Fibroblast of skin of scalp (primary cell): ENCODE data around the gene FLT4.

Source experiments
- DNase-seq: peaks from one replicate; pipeline ENCODE4 v3.0.0-alpha.2; 2013

Gene FLT4

GRCh38 chr5:180605554-180606214 lies 43.7 kb downstream of the FLT4 start:
- DNase-seq = peak; percentile 49

- no peak for DNase-seq
Observed at GRCh38 chr5:180604271-180604670, 45.1 kb downstream of the FLT4 start.

GRCh38 chr5:180603076-180603594 lies 46.3 kb downstream of the FLT4 start:
- DNase-seq = no peak

- no peak for DNase-seq
Observed at GRCh38 chr5:180602481-180603075, 46.8 kb downstream of the FLT4 start.

GRCh38 chr5:180601591-180602480 lies 47.6 kb downstream of the FLT4 start:
- no peak for DNase-seq

GRCh38 chr5:180600554-180601041 lies 48.8 kb downstream of the FLT4 start:
- no peak for DNase-seq

- no peak for DNase-seq
Observed at GRCh38 chr5:180599981-180600553, 49.3 kb downstream of the FLT4 start.

GRCh38 chr5:180599590-180599914 lies 49.8 kb downstream of the FLT4 start:
- DNase-seq = no peak

GRCh38 chr5:180598797-180599589 lies 50.4 kb downstream of the FLT4 start:
- DNase-seq = no peak

- no peak for DNase-seq
Observed at GRCh38 chr5:180598316-180598701, 51.1 kb downstream of the FLT4 start.

- no peak for DNase-seq
Observed at GRCh38 chr5:180596668-180597231, 52.6 kb downstream of the FLT4 start.

GRCh38 chr5:180596115-180596667 lies 53.2 kb downstream of the FLT4 start:
- DNase-seq = no peak

GRCh38 chr5:180595381-180596114 lies 53.9 kb downstream of the FLT4 start:
- no peak for DNase-seq

GRCh38 chr5:180595046-180595379 lies 54.4 kb downstream of the FLT4 start:
- DNase-seq = no peak

GRCh38 chr5:180594311-180595045 lies 54.9 kb downstream of the FLT4 start:
- no peak for DNase-seq

- DNase-seq = no peak
Observed at GRCh38 chr5:180593446-180594206, 55.8 kb downstream of the FLT4 start.

- no peak for DNase-seq
Observed at GRCh38 chr5:180592176-180592575, 57.2 kb downstream of the FLT4 start.

GRCh38 chr5:180591311-180591887 lies 58.0 kb downstream of the FLT4 start, which contains the start of gene SCGB3A1:
SCGB3A1 (minus strand) TSS chr5:180591499; CDS start chr5:180591462, 37 bp downstream.
- no peak for DNase-seq
